Glutamatergic neuron (in vitro differentiated cells): ENCODE results near the gene RPL13A. TPM values are rescaled to one million over a fixed set of nuclear protein-coding genes. Genes with fewer than 3 reads are reported as not detected.

Experiments
- DNase-seq: peaks from one replicate; pipeline ENCODE4 v3.0.0; 2022
- H3K27ac Mint-ChIP-seq: one replicate; pipeline ENCODE4 v1.8.0; 2020; ENCODE audit warnings: mild to moderate bottlenecking, mixed read lengths, inconsistent platforms; ENCODE audit not compliant: unreplicated experiment
- H3K27me3 Mint-ChIP-seq: one replicate; pipeline ENCODE4 v1.8.0; 2020; ENCODE audit warnings: mild to moderate bottlenecking, moderate library complexity, mixed read lengths, inconsistent platforms; ENCODE audit not compliant: unreplicated experiment
- H3K36me3 Mint-ChIP-seq: one replicate; pipeline ENCODE4 v1.8.0; 2020; ENCODE audit warnings: mild to moderate bottlenecking, mixed read lengths, inconsistent platforms; ENCODE audit not compliant: unreplicated experiment
- H3K4me1 Mint-ChIP-seq: one replicate; pipeline ENCODE4 v1.8.0; 2020; ENCODE audit warnings: mild to moderate bottlenecking, low read depth, mixed read lengths, inconsistent platforms; ENCODE audit not compliant: unreplicated experiment
- H3K4me3 Mint-ChIP-seq: one replicate; pipeline ENCODE4 v1.8.0; 2020; ENCODE audit warnings: mild to moderate bottlenecking, mixed read lengths, inconsistent platforms; ENCODE audit not compliant: unreplicated experiment
- H3K9me3 Mint-ChIP-seq: one replicate; pipeline ENCODE4 v1.8.0; 2020; ENCODE audit warnings: mild to moderate bottlenecking, moderate library complexity, mixed read lengths, inconsistent platforms; ENCODE audit not compliant: unreplicated experiment
- total RNA-seq: library from RNA; stranded (reverse); fragmentation: NEBNext Ultra II Directional; extraction: Animal tissue kit (Norgen Biotek cat#: 25700); gene quantifications from one replicate; pipeline ENCODE4 v1.2.1, GENCODE V29; 2021; ENCODE audit not compliant: unreplicated experiment
- TF ChIP-seq, protein P1 (sequence below): fragments of 200-600 bp; sonication (generic); IDR thresholded peaks from one replicate; pipeline ENCODE4 v1.5.0; 2021; ENCODE audit not compliant: partially characterized antibody, unreplicated experiment

RPL13A gene
- total RNA-seq, 1 donor from 2014 or later = 1,648 TPM

DNA sequence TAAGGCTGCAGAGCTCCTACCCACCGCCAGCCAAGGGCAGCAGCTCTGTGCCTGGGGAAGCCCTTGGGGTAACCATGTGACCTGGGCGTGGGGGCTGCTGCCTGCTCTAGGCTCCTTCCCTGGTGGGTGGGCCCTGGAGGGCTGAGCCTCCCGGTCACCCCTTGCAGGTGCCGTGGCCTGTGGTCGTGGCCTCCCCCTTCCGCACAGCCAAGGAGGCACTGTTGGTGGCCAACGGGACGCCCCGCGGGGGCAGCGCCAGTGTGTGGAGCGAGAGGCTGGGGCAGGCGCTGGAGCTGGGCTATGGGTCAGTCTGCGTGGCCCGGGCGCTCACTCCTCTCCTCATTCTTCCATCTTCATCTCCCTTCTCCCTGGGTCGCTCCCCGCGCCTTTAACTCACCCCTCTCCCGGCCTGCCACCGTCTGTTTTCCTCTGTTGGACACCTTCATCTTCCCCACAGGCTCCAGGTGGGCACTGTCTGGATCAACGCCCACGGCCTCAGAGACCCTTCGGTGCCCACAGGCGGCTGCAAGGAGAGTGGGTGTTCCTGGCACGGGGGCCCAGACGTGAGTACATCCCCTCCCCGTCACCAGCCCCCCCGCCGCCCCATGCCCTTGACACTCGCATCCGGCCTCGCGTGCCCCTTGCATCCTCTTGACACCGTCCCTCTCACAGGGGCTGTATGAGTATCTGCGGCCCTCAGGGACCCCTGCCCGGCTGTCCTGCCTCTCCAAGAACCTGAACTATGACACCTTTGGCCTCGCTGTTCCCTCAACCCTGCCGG lies 23.3 kb upstream of the RPL13A start:
- TF ChIP-seq, protein P1, sequence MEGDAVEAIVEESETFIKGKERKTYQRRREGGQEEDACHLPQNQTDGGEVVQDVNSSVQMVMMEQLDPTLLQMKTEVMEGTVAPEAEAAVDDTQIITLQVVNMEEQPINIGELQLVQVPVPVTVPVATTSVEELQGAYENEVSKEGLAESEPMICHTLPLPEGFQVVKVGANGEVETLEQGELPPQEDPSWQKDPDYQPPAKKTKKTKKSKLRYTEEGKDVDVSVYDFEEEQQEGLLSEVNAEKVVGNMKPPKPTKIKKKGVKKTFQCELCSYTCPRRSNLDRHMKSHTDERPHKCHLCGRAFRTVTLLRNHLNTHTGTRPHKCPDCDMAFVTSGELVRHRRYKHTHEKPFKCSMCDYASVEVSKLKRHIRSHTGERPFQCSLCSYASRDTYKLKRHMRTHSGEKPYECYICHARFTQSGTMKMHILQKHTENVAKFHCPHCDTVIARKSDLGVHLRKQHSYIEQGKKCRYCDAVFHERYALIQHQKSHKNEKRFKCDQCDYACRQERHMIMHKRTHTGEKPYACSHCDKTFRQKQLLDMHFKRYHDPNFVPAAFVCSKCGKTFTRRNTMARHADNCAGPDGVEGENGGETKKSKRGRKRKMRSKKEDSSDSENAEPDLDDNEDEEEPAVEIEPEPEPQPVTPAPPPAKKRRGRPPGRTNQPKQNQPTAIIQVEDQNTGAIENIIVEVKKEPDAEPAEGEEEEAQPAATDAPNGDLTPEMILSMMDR = no peak
- H3K27me3 Mint-ChIP-seq = peaks cover 2% of the 10 kb centered on the region
- H3K9me3 Mint-ChIP-seq = peaks cover 2% of the 10 kb centered on the region
- no peak for DNase-seq
- no peaks in the 10 kb centered on the region for H3K36me3 Mint-ChIP-seq
- H3K4me1 Mint-ChIP-seq = peaks cover 5% of the 10 kb centered on the region
- H3K4me3 Mint-ChIP-seq = no peak overlapping the region
- no peak overlapping the region for H3K27ac Mint-ChIP-seq

GRCh38 chr19:49465371-49465770 lies 22.0 kb upstream of the RPL13A start:
- Mint-ChIP-seq H3K36me3 (no peaks in the 10 kb centered on the region), H3K9me3 (no peaks in the 10 kb centered on the region), H3K27ac (no peak overlapping the region), H3K4me1 (peaks cover 6% of the 10 kb centered on the region), H3K27me3 (peaks cover 6% of the 10 kb centered on the region), H3K4me3 (no peak overlapping the region)
- no peak for DNase-seq
- TF ChIP-seq, protein P1 = no peak

DNA sequence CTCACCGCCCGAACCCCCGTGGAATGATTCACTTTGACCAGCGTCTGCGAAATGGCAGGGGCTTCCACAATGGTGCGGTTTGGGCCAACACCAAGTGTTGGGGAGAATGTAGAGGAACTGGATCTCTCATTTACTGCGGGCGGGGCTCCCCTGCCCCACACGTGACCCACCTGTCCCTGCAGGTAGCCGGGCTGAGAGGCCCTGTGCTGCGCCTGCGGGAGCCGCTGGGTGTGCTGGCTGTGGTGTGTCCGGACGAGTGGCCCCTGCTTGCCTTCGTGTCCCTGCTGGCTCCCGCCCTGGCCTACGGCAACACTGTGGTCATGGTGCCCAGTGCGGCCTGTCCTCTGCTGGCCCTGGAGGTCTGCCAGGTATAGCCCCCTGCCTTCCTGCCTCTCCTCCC lies 19.2 kb upstream of the RPL13A start:
- H3K4me1 Mint-ChIP-seq = peaks cover 9% of the 10 kb centered on the region
- TF ChIP-seq, protein P1 = no peak

GRCh38 chr19:49468746-49469447 lies 18.5 kb upstream of the RPL13A start:
- no peaks in the 10 kb centered on the region for H3K36me3 Mint-ChIP-seq
- DNase-seq = peak; percentile 80
- peaks cover 6% of the 10 kb centered on the region for H3K27me3 Mint-ChIP-seq
- H3K4me1 Mint-ChIP-seq = peaks cover 9% of the 10 kb centered on the region
- peak overlapping the region; percentile 98 for H3K27ac Mint-ChIP-seq
- peaks cover 3% of the 10 kb centered on the region for H3K9me3 Mint-ChIP-seq
- TF ChIP-seq, protein P1 = no peak
- H3K4me3 Mint-ChIP-seq = peak overlapping the region; percentile 70

More for the DNA sequence above, 19.2 kb upstream of the RPL13A start:
- no peak for DNase-seq
- H3K9me3 Mint-ChIP-seq = peaks cover 3% of the 10 kb centered on the region
- H3K27me3 Mint-ChIP-seq = peaks cover 6% of the 10 kb centered on the region
- no peak overlapping the region for H3K27ac Mint-ChIP-seq
- no peaks in the 10 kb centered on the region for H3K36me3 Mint-ChIP-seq
- H3K4me3 Mint-ChIP-seq = no peak overlapping the region
